DND-41 (cell line): ENCODE results near the gene HTT-AS.

Source experiments
- ATAC-seq: fragments of 200-7000 bp; cut with Tn5 transposase; 3 replicates; pipeline ENCODE4 v1.9.1; 2021; ENCODE audit warnings: low read depth; ENCODE audit not compliant: insufficient read depth
- DNase-seq: peaks from one replicate; pipeline ENCODE4 v3.0.0-alpha.2; 2020
- H2AFZ ChIP-seq: 2 replicates; pipeline ENCODE4 v1.6.0; 2012; ENCODE audit warnings: low read depth, low read length
- H3K27ac ChIP-seq: 2 replicates; pipeline ENCODE4 v1.5.1; 2012; ENCODE audit warnings: low read length, inconsistent platforms
- H3K27me3 ChIP-seq: fragments of 200-600 bp; sonication (generic); 2 replicates; pipeline ENCODE4 v1.6.0; 2012; ENCODE audit warnings: low read length, mild to moderate bottlenecking, inconsistent platforms; ENCODE audit not compliant: insufficient read depth, poor library complexity
- H3K36me3 ChIP-seq: 2 replicates; pipeline ENCODE4 v1.5.1; 2012; ENCODE audit warnings: low read length, inconsistent platforms; ENCODE audit not compliant: insufficient read depth
- H3K4me1 ChIP-seq: 2 replicates; pipeline ENCODE4 v1.5.1; 2012; ENCODE audit warnings: mild to moderate bottlenecking, low read length; ENCODE audit not compliant: insufficient read depth
- H3K4me2 ChIP-seq: 2 replicates; pipeline ENCODE4 v1.6.0; 2012; ENCODE audit warnings: mild to moderate bottlenecking, moderate library complexity, low read length, inconsistent platforms; ENCODE audit not compliant: insufficient read depth
- H3K4me3 ChIP-seq, 2 experiments: fragments of 200-600 bp in 1 of 2; shearing (Covaris generic) in 1 of 2; 2 replicates each; pipeline ENCODE4 v1.5.1; 2012 to 2016; ENCODE audit warnings: inconsistent platforms in 2 of 2, low read length in 2 of 2, mild to moderate bottlenecking in 2 of 2, low read depth in 1 of 2, moderate library complexity in 1 of 2
- H3K79me2 ChIP-seq: 2 replicates; pipeline ENCODE4 v1.6.0; 2012; ENCODE audit warnings: low read length, inconsistent platforms; ENCODE audit not compliant: insufficient read depth
- H3K9ac ChIP-seq: 2 replicates; pipeline ENCODE4 v1.6.0; 2012; ENCODE audit warnings: low read depth, mild to moderate bottlenecking, inconsistent platforms, low read length, moderate library complexity
- H3K9me3 ChIP-seq: 2 replicates; pipeline ENCODE4 v1.5.1; 2012; ENCODE audit warnings: low read length, moderate library complexity, mild to moderate bottlenecking, inconsistent platforms; ENCODE audit not compliant: insufficient read depth, severe bottlenecking
- H4K20me1 ChIP-seq: 2 replicates; pipeline ENCODE4 v1.6.0; 2012; ENCODE audit warnings: low read length; ENCODE audit not compliant: insufficient read depth
- EZH2 ChIP-seq: IDR thresholded peaks from 3 replicates; pipeline ENCODE4 v1.6.1; 2012; ENCODE audit warnings: borderline replicate concordance, low read depth, mild to moderate bottlenecking, moderate library complexity, low read length, inconsistent platforms; ENCODE audit not compliant: severe bottlenecking
- TF ChIP-seq, protein P1 (sequence below): IDR thresholded peaks from 2 replicates; pipeline ENCODE4 v1.5.1; 2012; ENCODE audit warnings: borderline replicate concordance, low read length, moderate library complexity, mild to moderate bottlenecking; ENCODE audit not compliant: poor library complexity, severe bottlenecking; ENCODE audit errors: extremely low read depth

The HTT-AS gene

DNA sequence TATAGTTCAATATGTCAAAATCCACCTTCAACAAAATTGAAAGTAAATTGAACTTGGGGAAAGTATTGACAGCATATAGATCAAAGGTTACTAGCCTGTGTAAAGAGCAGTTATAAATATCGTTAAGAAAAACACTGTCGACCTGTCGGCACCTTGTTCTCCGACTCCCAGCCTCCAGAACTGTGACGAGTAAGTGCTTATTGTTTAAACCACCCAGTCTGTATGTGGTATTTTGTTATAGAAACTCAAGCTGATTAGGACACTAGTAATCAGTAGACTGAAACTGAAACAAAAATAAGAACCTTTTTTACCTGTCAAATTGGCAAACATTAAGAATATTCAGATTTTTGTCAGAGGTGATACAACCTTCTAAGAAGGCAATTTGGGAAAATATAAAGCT lies 17.1 kb upstream of the HTT-AS start:
- ATAC-seq: no peak
- no peak overlapping the region for H3K4me2 ChIP-seq

GRCh38 chr4:3087115-3087797 lies 12.9 kb upstream of the HTT-AS start:
- DNase-seq: no peak
- H3K27me3 ChIP-seq: no peaks in the 10 kb centered on the region
- TF ChIP-seq, protein P1, sequence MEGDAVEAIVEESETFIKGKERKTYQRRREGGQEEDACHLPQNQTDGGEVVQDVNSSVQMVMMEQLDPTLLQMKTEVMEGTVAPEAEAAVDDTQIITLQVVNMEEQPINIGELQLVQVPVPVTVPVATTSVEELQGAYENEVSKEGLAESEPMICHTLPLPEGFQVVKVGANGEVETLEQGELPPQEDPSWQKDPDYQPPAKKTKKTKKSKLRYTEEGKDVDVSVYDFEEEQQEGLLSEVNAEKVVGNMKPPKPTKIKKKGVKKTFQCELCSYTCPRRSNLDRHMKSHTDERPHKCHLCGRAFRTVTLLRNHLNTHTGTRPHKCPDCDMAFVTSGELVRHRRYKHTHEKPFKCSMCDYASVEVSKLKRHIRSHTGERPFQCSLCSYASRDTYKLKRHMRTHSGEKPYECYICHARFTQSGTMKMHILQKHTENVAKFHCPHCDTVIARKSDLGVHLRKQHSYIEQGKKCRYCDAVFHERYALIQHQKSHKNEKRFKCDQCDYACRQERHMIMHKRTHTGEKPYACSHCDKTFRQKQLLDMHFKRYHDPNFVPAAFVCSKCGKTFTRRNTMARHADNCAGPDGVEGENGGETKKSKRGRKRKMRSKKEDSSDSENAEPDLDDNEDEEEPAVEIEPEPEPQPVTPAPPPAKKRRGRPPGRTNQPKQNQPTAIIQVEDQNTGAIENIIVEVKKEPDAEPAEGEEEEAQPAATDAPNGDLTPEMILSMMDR: no peak
- no peak for TF ChIP-seq EZH2
- no peak for ATAC-seq
- H3K79me2 ChIP-seq: peaks cover 39% of the 10 kb centered on the region
- H3K27ac ChIP-seq: no peak overlapping the region
- no peak overlapping the region for H2AFZ ChIP-seq
- no peak overlapping the region for H3K4me2 ChIP-seq
- no peaks in the 10 kb centered on the region for H3K9me3 ChIP-seq
- peaks cover 32% of the 10 kb centered on the region for H3K36me3 ChIP-seq
- no peak overlapping the region for H3K4me3 ChIP-seq
- H3K4me1 ChIP-seq: no peaks in the 10 kb centered on the region
- no peak overlapping the region for H3K9ac ChIP-seq
- H4K20me1 ChIP-seq: peaks cover 11% of the 10 kb centered on the region

More for the DNA sequence above, 17.1 kb upstream of the HTT-AS start:
- no peaks in the 10 kb centered on the region for H3K4me1 ChIP-seq
- H2AFZ ChIP-seq: no peak overlapping the region
- peaks cover 3% of the 10 kb centered on the region for H3K79me2 ChIP-seq
- H3K9me3 ChIP-seq: no peaks in the 10 kb centered on the region
- no peak overlapping the region for H3K9ac ChIP-seq
- no peaks in the 10 kb centered on the region for H4K20me1 ChIP-seq
- no peak overlapping the region for H3K4me3 ChIP-seq
- H3K36me3 ChIP-seq: peaks cover 50% of the 10 kb centered on the region
- DNase-seq: no peak
- H3K27ac ChIP-seq: no peak overlapping the region
- no peaks in the 10 kb centered on the region for H3K27me3 ChIP-seq
- TF ChIP-seq, protein P1: no peak
- no peak for TF ChIP-seq EZH2

GRCh38 chr4:3085948-3086670 lies 11.8 kb upstream of the HTT-AS start:
- ATAC-seq (no peak), DNase-seq (no peak)
- Histone ChIP-seq H3K79me2 (peaks cover 48% of the 10 kb centered on the region), H2AFZ (no peak overlapping the region), H3K4me2 (no peak overlapping the region), H3K27ac (no peak overlapping the region), H3K36me3 (peaks cover 26% of the 10 kb centered on the region), H3K4me1 (no peaks in the 10 kb centered on the region), H4K20me1 (peaks cover 11% of the 10 kb centered on the region), H3K27me3 (no peaks in the 10 kb centered on the region), H3K9me3 (no peaks in the 10 kb centered on the region), H3K4me3 (no peak overlapping the region), H3K9ac (no peak overlapping the region)
- TF ChIP-seq EZH2: no peak
- TF ChIP-seq, protein P1: no peak
